NCI-H2227 (cell line): ENCODE results near the gene TOX2.

Experiments used
- DNase-seq: peaks from one replicate; lab custom pipeline; 2025; ENCODE audit not compliant: unreplicated experiment; lab: John Stamatoyannopoulos, UW

TOX2 gene

DNA sequence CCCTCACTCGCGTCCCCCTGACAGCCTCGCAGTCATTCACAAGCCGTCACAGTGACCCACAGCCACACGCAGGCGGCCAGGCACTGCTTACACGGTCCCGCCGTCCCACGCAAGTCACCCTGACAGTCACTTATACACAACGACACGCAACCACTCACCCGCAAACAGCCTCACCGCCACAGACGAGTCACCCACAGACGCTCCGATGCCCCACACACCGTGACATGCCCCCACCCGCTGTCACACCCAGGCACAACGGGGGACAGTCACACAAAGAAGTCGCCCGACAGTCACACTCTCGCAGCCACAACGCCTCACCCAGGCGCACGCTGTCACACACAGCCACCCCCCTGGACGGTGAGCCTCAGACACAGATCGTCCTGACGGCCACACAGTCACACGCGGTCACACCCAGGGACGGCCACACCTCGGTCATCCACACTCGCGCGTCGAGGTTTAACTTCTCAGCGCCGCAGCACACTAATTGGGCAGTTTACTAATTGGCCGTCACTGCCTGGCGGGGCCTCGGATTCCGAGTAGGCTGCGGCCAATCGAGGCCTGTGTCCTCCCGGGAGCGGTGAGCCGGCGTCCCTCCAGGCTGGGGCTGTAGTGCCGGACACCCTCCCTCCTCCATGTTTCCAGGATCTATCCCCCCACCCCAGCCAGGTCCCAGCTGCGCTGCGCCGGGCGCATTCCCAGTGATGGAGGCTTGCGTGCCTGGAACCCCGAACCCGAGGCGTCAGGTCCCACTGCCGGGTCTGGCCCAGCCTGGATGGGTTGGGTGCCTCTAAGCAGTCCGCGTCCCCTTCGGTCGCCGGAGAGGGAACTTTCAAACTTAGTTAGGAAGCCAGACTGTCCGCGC, 790 bp downstream of the TOX2 start:
- DNase-seq, result peak; percentile 21

GRCh38 chr20:43916073-43916880, 1.6 kb downstream of the TOX2 start:
- DNase-seq, result no peak

GRCh38 chr20:43916881-43917371, 2.3 kb downstream of the TOX2 start:
- DNase-seq, result no peak

DNA sequence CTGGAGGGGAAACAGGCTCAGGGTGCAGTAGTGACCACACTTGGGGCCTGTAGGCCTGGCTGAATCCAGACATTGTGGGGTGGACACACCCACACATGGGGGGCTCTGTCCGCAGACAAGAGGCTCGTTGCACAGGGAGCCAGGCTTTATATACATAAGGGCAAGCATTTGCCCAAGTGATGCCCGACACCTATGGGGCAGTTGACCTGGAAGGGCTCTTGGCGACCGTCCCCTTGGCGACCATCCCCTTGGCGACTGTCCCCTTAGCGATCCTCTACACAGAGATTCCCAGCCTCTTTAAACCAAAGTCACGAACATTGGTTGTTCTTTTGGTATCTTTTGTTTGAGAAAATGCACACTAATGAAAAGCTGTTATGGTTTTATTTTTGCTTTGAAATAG, 2.7 kb downstream of the TOX2 start:
- DNase-seq, result no peak

DNA sequence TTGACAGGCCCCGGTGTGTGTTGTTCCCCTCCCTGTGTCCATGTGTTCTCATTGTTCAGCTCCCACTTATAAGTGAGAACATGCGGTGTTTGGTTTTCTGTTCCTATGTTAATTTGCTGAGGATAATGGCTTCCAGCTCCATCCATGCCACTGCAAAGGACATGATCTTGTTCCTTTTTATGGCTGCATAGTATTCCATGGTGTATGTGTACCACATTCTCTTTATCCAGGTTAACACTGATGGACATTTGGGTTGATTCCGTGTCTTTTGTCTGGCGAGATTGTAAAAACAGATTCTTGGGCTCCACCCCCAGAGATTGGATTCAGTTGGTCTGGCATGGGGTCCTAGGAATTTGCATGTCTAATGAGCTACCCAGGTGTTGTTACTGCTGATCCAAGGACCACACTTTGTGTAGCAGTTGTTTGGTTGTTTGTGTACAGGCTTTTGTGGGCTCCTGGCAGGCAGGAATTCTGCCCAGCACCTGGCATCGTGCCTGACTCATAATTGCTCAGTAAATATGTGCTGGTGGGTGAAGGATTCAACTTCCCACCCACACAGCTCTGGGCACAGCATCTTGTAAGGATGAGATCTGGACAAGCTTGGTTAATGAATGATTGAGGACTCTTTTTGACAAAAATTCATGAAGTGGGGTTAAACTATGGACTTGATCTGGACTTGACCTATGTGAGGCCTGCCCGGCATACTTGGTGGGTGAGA, 5.2 kb downstream of the TOX2 start:
- DNase-seq, result no peak

DNA sequence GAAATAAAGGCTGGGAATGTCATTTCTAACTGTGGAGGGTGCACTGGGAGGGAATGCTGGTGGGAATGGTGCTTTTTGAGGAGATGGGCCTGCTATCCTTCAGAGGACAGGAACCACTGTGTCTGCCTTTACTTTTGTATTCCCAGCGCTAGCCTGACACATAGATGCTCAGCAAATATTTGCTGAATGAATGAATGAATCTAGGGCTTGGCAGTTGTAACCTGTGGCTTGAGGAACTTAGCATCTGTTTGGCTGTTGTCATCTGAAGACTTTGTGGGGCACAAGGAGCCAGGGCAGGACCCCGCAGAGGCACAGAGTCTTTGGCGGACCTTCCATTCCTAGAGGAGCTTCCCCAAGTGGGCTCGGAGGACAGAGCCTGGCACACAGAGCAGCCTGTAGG, 6.1 kb downstream of the TOX2 start:
- DNase-seq, result no peak

DNA sequence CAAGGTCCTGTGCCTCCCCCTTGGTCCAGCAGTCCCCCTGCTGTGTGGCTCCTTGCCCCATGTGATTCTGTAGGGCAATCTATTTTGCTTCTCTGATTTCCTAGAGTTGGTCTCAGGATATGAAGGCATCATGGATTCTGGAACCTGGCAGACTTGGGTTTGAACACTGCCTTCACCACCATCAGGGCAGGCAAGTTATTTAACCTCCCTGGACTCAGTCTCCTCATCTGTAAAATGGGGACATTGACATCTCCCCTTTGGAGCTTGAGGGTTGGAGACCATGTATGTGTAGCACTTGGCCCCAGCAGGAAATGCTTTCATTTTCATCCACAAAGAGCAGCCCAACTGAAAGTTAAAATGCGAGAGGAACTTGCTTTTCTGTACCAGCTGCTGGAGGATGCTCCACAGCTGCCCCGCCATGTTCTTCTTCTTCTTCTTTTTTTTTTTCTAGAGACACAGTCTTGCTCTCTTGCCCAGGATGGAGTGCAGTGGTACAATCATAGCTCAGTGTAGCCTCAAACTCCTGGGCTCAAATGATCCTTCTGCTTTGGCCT, 6.7 kb downstream of the TOX2 start:
- DNase-seq, result no peak

GRCh38 chr20:43922614-43923013, 8.0 kb downstream of the TOX2 start:
- no peak for DNase-seq

GRCh38 chr20:43923322-43923721, 8.7 kb downstream of the TOX2 start:
- no peak for DNase-seq

GRCh38 chr20:43923917-43924316, 9.3 kb downstream of the TOX2 start:
- no peak for DNase-seq

DNA sequence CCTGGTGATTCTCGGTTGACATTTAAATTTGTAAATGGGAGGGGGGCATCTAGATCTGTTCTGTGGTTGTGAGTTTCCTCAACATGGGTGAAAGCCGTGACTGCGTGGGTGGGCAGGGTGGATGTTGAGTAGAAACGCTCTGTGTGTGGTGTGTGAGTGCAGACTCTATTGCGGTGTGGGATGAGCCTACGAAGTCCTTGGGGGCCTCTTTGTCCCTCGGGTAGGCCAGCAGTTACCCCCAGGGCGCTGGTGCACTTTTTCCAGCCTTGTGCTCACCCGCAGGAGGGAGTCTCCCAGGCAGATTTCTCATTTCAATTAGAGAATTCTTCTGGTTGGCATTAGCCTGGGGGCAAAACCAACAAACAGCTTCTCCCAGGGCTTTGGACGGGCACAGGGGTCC, 10.6 kb downstream of the TOX2 start:
- no peak for DNase-seq

- DNase-seq, result no peak
These were observed 11.1 kb downstream of the TOX2 start for GRCh38 chr20:43925801-43926200.

GRCh38 chr20:43926287-43927050, 11.8 kb downstream of the TOX2 start:
- DNase-seq, result no peak

GRCh38 chr20:43931976-43932375, 17.3 kb downstream of the TOX2 start:
- no peak for DNase-seq

DNA sequence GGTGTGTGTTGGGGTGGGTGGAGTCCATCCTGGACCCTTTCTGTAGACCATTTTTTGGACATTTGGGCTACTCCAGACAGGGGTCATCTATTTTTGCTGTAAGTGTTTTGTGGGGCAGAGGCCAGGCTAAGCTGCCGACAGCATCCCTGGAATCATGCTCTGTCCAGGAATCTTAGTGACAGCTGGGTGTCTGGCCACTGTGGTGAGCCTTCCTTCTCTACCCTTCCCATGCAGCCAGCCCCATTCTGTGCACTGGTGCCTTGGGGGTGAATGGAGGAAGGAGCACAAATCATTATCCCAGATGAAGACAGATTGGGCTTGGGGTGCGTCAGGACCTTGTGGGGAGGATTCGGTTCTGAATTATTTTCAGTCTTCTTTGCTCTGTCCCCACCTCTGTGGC, 20.2 kb downstream of the TOX2 start:
- DNase-seq, result no peak

- DNase-seq, result no peak
These were observed 21.6 kb downstream of the TOX2 start for GRCh38 chr20:43936104-43936770.

DNA sequence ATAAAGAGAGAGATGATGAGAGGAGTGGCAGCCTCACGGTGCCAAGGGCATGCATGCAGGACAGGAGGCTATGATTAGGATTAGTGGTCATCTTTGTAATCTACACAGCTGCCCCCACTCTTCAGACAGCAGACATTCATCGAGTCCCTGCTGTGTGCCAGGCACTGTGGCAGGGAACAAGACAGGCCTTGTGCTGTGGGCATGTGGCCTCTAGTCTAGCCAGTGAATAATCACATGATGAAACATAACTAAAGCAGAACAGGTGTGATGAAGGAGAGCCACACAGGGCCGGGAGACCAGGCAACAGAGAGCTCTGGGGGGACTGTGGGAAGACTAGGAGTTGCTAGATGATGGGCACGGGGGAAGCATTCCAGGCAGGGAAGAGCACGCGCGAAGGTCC, 22.2 kb downstream of the TOX2 start:
- DNase-seq, result no peak

- no peak for DNase-seq
These were observed 22.9 kb downstream of the TOX2 start for GRCh38 chr20:43937591-43937990.

GRCh38 chr20:43938017-43938655, 23.5 kb downstream of the TOX2 start:
- no peak for DNase-seq
